ENCODE data around the gene HEG1. TPM values are rescaled to one million over a fixed set of nuclear protein-coding genes. Genes with fewer than 3 reads are reported as not detected.

The HEG1 gene
- total and polyA plus RNA-seq, 2 donors (not counting 3 experiments of a cell fraction or from before 2014, with no cell fraction given): 50.1 to 106 TPM

GRCh38 chr3:124951511-124952281 is 104.1 kb downstream of the HEG1 start:
- Histone ChIP-seq H3K4me2 (ENCODE audit: insufficient read depth, low read length) (no peak overlapping the region), H3K27ac (ENCODE audit: insufficient read depth, low read depth, low read length) (no peak overlapping the region), H3K9ac (replicated peaks; ENCODE audit: extremely low read depth, insufficient read depth, low read length) (no peak overlapping the region), H3K9me3 (replicated peaks; ENCODE audit: control insufficient read depth, insufficient read depth, low read length) (no peaks in the 10 kb centered on the region), H3K27me3 (ENCODE audit: control insufficient read depth in 2 of 2, insufficient read depth in 2 of 2, low read length in 2 of 2) (peaks cover 0 to 2% of the 10 kb centered on the region in 2 experiments), H3K4me1 (ENCODE audit: control insufficient read depth, extremely low read depth, insufficient read depth, low read length) (no peaks in the 10 kb centered on the region), H2AFZ (ENCODE audit: low read depth, low read length) (no peak overlapping the region), H3K79me2 (ENCODE audit: control insufficient read depth, insufficient read depth, low read length) (no peaks in the 10 kb centered on the region), H4K20me1 (replicated peaks; ENCODE audit: control insufficient read depth, extremely low read depth, insufficient read depth, low read length) (no peaks in the 10 kb centered on the region), H3K4me3 (replicated peaks in 1 of 3; ENCODE audit: insufficient read depth in 1 of 3, low read depth in 1 of 3, low read length in 3 of 3) (no peak overlapping the region), H3K9me1 (replicated peaks; ENCODE audit: control insufficient read depth, extremely low read depth, insufficient read depth, low read length) (no peaks in the 10 kb centered on the region), H3K36me3 (ENCODE audit: control insufficient read depth in 2 of 2, extremely low read depth in 1 of 2, insufficient read depth in 2 of 2, low read length in 2 of 2) (no peaks in the 10 kb centered on the region)
- no peak for TF ChIP-seq EZH2 (IDR thresholded peaks at IDR 0.05; ENCODE audit: borderline replicate concordance, low read depth, low read length, severe bottlenecking)
- TF ChIP-seq GATA2 (IDR thresholded peaks at IDR 0.05; ENCODE audit: insufficient read depth, insufficient read length, low read depth, low read length): no peak
- no peak for TF ChIP-seq POLR2A (IDR thresholded peaks at IDR 0.05; ENCODE audit: low read depth, low read length)
- TF ChIP-seq MAX (IDR thresholded peaks at IDR 0.05; ENCODE audit: insufficient read depth, insufficient read length): no peak
- TF ChIP-seq FOS (IDR thresholded peaks at IDR 0.05; ENCODE audit: borderline replicate concordance, insufficient read depth, low read length): no peak
- TF ChIP-seq CTCF (IDR thresholded peaks at IDR 0.05; ENCODE audit: extremely low read depth in 1 of 2, insufficient read depth in 1 of 2, low read depth in 1 of 2, low read length in 2 of 2): no peak
- no peak for TF ChIP-seq JUN (IDR thresholded peaks at IDR 0.05; ENCODE audit: borderline replicate concordance, insufficient read depth, insufficient read length, low read depth)
- TF ChIP-seq POLR2AphosphoS5 (IDR thresholded peaks at IDR 0.05; ENCODE audit: insufficient read depth, low read depth, low read length): no peak
- TF ChIP-seq MYC (IDR thresholded peaks at IDR 0.05; ENCODE audit: low read depth, low read length): no peak
- ChIA-PET CTCF (interaction anchor here (1.2 to 1.8 kb wide), 3 partner anchors 18 to 165 kb away, joined by 3 to 4 read pairs (median 4); no protein-coding TSS in a partner anchor), POLR2A (no interaction called here)
- DNase-seq (ENCODE audit: low read depth, low spot score): no peak
- dilution Hi-C loops (cut with MboI; ENCODE audit: extremely low pct_ligation_motif_present, low sequenced_read_pairs) (no loop called here), intact Hi-C loops (cut with micrococcal nuclease) (no loop called here)
- BruUV-seq (replicated peaks): no TSS peak
- no peak for FAIRE-seq
